Iris pigment epithelial cell (primary cell): Measurements from ENCODE around the gene PSMG1.
A peak's percentile ranks its signal among the peaks of the same experiment; 100 is the strongest.

Experiments
- DNase-seq: peaks from one replicate; pipeline ENCODE4 v3.0.0-alpha.2; 2011; ENCODE audit warnings: low read depth

The PSMG1 gene

GRCh38 chr21:39156024-39156423 is 27.2 kb downstream of the PSMG1 start:
- DNase-seq = peak; percentile 82

- DNase-seq = no peak
These were observed 27.7 kb downstream of the PSMG1 start for GRCh38 chr21:39155578-39155977.

GRCh38 chr21:39153842-39154241 is 29.4 kb downstream of the PSMG1 start:
- no peak for DNase-seq

GRCh38 chr21:39153373-39153772 is 29.9 kb downstream of the PSMG1 start:
- peak; percentile 28 for DNase-seq

GRCh38 chr21:39152271-39152670 is 31.0 kb downstream of the PSMG1 start:
- DNase-seq = no peak

- no peak for DNase-seq
These were observed 32.4 kb downstream of the PSMG1 start for GRCh38 chr21:39150877-39151276.

GRCh38 chr21:39150316-39150715 is 32.9 kb downstream of the PSMG1 start:
- no peak for DNase-seq

- no peak for DNase-seq
These were observed 33.4 kb downstream of the PSMG1 start for GRCh38 chr21:39149882-39150281.

- no peak for DNase-seq
These were observed 34.3 kb downstream of the PSMG1 start for GRCh38 chr21:39148975-39149374.

- no peak for DNase-seq
These were observed 39.1 kb downstream of the PSMG1 start for GRCh38 chr21:39144191-39144590.

- DNase-seq = no peak
These were observed 40.3 kb downstream of the PSMG1 start for GRCh38 chr21:39142972-39143371.

GRCh38 chr21:39141502-39141901 is 41.7 kb downstream of the PSMG1 start:
- peak; percentile 27 for DNase-seq

- DNase-seq = peak; percentile 27
These were observed 45.7 kb downstream of the PSMG1 start for GRCh38 chr21:39137248-39138178.

- peak; percentile 37 for DNase-seq
These were observed 46.5 kb downstream of the PSMG1 start for GRCh38 chr21:39136711-39137110.

- DNase-seq = peak; percentile 59
These were observed 47.1 kb downstream of the PSMG1 start for GRCh38 chr21:39136138-39136537.

GRCh38 chr21:39134288-39134810 is 48.9 kb downstream of the PSMG1 start:
- no peak for DNase-seq

GRCh38 chr21:39132248-39132647 is 51.0 kb downstream of the PSMG1 start:
- DNase-seq = no peak

- no peak for DNase-seq
These were observed 51.5 kb downstream of the PSMG1 start for GRCh38 chr21:39131791-39132190.

- no peak for DNase-seq
These were observed 55.7 kb downstream of the PSMG1 start for GRCh38 chr21:39127506-39127905.

- DNase-seq = no peak
These were observed 56.8 kb downstream of the PSMG1 start for GRCh38 chr21:39126486-39126806.

GRCh38 chr21:39125752-39126485 is 57.3 kb downstream of the PSMG1 start:
- peak; percentile 81 for DNase-seq
